ENCODE data around the gene GRM6. TPM values are rescaled to one million over a fixed set of nuclear protein-coding genes. Genes with fewer than 3 reads are reported as not detected.

Gene GRM6
- total RNA-seq, 1 donor from 2014 or later = not detected

DNA sequence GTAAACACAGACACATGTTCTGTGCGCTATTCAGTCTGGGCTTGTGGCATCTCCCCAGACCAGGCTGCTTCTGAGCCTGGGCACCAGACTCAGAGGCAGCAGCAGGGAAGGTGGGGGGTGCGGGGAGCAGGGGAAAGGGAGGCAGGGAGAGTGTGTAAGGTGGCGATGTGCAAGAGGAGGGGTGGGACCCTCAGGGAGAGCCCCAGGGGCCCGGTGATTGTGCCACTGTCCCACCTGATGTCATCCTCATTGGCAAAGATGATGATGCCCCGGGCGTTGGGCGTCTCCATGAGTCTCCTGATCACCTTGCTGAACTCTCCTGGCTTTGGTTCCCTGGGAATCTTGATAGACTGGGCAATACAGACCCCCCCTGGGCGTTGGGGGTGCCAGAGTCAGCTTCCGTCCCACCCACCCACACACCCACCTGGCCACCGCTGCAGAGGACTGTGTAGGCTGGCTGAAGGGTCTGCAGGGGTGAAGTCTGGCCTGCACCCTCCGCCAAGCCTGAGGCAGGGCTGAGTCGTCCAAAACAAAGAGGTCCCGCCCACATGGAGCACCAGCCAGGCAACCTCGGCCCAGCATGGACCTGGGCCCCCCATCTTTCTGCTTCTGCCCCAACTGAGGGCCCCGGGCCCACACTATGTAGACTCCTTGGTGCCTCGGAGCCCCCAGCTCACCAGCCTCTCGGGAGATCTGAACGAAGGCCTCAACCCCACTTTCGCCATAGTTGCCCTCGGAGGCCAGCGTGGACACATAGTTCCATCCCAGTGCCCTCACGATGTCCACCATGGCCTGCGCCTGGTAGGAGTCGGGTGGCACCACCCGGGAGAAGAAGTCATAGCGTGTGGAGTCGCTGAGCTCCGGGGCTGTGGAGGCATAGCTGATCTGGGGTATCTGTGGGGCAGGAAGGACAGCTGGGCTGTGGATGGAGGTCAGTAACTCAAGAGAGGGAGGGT lies 3.7 kb downstream of the GRM6 start:
- H3K36me3 Mint-ChIP-seq (ENCODE audit: low read depth) = peaks cover 2% of the 10 kb centered on the region
- peaks cover 12% of the 10 kb centered on the region for H3K9me3 Mint-ChIP-seq
- intact Hi-C loops (cut with micrococcal nuclease) = no loop called here
- H3K27ac Mint-ChIP-seq = no peak overlapping the region
- peaks cover 11% of the 10 kb centered on the region for H3K27me3 Mint-ChIP-seq
- no peak for DNase-seq
- no peak overlapping the region for H3K4me3 Mint-ChIP-seq
- no peaks in the 10 kb centered on the region for H3K4me1 Mint-ChIP-seq

DNA sequence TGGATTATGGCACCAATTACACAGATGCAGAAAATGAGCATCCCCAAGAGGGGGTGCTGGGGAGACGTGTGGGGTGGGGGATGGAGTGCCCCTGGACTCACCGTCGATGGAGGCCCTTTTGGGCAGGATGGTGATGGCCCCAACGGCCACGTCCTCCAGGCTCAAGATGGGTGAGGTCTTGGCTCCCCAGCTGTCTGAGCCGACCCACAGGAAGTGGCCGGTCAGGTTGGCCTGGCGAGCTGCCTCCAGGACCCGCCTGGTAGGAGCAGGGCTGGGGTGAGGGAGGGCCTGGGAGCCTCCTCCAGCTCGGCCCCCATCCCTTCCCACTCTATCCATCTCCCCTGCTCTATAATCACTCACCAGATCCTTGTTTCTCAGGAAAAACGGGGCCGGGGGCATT lies 4.6 kb downstream of the GRM6 start:
- Mint-ChIP-seq H3K27ac (no peak overlapping the region), H3K4me3 (no peak overlapping the region), H3K4me1 (no peaks in the 10 kb centered on the region), H3K36me3 (ENCODE audit: low read depth) (peaks cover 2% of the 10 kb centered on the region), H3K9me3 (peaks cover 9% of the 10 kb centered on the region), H3K27me3 (peaks cover 10% of the 10 kb centered on the region)
- intact Hi-C loops (cut with micrococcal nuclease) = no loop called here
- DNase-seq = no peak

DNA sequence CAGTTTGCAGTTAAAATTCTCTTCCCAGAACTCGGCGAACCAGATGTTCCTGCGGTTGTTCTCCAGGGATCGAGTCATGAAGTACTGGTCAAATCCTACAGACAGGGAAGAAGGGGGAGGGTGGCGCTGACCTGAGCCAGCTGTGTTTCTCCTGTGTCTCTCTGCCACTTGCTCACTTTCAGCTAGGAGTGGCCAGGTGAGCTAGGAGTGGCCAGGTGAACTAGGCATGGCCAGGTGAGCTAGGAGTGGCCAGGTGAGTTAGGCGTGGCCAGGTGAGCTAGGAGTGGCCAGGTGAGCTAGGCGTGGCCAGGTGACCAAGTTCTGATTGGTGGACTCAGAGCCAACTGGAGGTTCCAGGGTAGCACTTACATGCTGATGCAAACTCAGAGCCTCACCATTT lies 5.8 kb downstream of the GRM6 start:
- no peak for DNase-seq
- Mint-ChIP-seq H3K4me1 (no peaks in the 10 kb centered on the region), H3K27ac (no peak overlapping the region), H3K27me3 (peaks cover 7% of the 10 kb centered on the region), H3K9me3 (peaks cover 7% of the 10 kb centered on the region), H3K4me3 (no peak overlapping the region), H3K36me3 (ENCODE audit: low read depth) (peaks cover 2% of the 10 kb centered on the region)
- intact Hi-C loops (cut with micrococcal nuclease) = no loop called here

DNA sequence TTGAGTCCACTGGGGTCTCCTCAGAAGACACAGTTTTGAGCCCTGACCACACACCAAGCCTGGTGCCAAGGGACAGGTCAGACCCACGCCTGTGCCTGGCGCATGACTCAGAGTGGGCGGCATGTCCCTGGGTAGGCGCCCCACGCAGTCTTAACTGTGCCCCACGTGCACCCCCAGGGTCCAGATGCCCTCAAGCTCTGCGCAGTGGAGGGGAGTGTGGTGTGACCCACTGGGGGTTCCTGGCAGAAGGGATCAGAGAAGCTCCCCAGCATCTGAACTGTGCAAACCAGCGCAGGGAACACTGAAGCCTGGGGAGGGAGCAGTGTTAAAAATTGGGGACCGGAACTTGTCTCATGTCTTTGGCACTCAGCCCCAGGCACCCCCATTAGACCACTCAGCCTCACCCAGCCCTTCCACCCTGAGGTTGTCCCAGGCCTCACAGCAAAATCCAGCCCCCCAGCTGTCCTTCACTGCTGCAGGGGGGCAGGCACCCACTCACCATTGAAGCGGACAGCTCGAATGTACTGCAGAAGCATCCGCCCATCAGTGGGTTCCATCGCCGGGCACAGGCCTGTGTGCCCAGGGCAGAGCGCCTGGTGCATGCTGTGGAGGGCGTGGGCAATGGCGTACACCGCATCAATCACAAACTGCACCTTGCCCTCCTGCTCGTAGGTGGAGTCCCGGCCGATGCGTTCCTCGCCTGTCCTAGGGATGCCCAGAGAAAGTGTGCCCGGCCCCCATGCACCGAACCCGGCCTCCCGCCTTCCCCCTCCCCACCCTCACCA lies 6.5 kb downstream of the GRM6 start:
- Mint-ChIP-seq H3K27me3 (peaks cover 4% of the 10 kb centered on the region), H3K4me3 (no peak overlapping the region), H3K27ac (no peak overlapping the region), H3K36me3 (ENCODE audit: low read depth) (no peaks in the 10 kb centered on the region), H3K9me3 (peaks cover 7% of the 10 kb centered on the region), H3K4me1 (no peaks in the 10 kb centered on the region)
- no peak for DNase-seq
- intact Hi-C loops (cut with micrococcal nuclease) = no loop called here

DNA sequence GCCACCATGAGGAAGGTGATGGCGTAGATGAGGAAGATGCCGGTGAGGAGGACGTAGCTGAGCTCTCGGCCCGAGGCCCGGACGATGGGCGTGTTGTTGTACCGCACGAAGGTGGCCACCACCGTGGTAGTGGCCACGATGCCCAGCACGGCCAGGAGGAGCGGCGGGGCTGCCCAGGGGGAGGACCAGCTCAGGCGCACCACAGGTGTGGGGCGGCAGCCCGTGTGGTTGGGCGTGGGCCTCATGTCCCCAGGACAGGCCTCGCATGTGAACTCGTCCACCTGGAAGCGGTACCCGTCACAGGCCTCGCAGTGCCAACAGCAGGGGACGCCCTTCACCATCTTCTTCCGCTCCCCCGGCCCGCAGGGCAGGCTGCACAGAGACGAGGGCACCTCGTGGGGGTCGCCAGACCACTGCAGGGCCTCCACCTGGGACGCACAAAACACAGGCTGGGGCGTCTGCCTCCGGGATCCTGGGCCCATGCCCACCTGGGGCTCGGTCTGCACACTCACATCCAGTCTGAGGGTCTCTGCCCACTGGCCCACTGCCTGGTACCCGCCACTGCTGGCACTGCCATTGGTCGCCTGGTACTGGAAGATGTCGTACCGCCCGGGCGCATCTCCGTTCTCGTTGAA lies 8.7 kb downstream of the GRM6 start:
- intact Hi-C loops (cut with micrococcal nuclease) = no loop called here
- no peak overlapping the region for H3K27ac Mint-ChIP-seq

DNA sequence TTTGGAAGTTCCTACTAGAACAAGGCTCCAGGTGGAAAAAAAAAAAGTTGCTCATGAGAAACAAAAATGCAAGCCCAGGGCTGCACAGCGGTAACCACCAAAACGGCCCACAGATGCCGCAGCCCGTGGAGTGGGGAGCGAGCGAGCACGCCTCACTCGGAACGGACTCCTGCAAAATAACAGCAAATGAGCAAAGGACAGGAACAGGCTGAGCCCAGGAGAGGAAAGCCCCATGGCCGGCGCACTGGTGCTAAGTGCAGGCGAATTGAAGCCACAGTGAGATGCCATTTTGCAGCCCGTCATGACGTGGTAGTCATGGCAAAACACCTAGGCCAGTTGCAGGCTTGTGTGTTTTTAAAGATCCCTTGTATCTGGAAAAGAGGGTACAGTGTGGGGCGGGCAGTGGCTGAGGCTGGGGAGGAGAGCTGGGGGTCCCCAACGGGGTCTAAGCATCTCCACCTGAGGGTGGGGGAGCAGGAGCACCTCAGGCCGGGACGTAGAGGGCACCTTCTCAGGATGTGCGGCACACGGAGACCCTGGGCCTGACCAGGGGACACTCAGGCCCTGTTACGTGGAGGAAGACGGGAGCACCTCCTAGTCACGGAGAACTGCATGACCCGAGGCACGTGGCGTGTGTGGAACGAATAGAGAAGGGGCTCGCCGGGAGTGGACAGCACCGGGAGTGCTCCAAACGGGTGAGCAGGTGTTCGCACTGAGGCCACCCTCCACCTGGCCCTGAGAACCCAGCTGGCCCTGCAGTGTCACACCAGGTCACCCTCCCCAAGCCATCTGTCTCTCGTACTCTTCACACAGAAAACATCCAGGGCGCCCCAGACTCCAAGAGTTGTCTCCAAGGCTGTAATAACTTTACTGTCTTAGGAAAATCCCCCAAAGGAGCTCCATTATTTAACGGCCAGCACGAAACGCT lies 10.7 kb downstream of the GRM6 start:
- Mint-ChIP-seq H3K27ac (no peak overlapping the region), H3K36me3 (ENCODE audit: low read depth) (no peaks in the 10 kb centered on the region), H3K27me3 (no peaks in the 10 kb centered on the region), H3K4me3 (no peak overlapping the region), H3K9me3 (peaks cover 9% of the 10 kb centered on the region), H3K4me1 (no peaks in the 10 kb centered on the region)
- intact Hi-C loops (cut with micrococcal nuclease) = no loop called here
- no peak for DNase-seq

More for the DNA sequence above, 8.7 kb downstream of the GRM6 start:
- no peak for DNase-seq
- Mint-ChIP-seq H3K4me3 (no peak overlapping the region), H3K36me3 (ENCODE audit: low read depth) (no peaks in the 10 kb centered on the region), H3K27me3 (no peaks in the 10 kb centered on the region), H3K9me3 (peaks cover 7% of the 10 kb centered on the region), H3K4me1 (no peaks in the 10 kb centered on the region)

DNA sequence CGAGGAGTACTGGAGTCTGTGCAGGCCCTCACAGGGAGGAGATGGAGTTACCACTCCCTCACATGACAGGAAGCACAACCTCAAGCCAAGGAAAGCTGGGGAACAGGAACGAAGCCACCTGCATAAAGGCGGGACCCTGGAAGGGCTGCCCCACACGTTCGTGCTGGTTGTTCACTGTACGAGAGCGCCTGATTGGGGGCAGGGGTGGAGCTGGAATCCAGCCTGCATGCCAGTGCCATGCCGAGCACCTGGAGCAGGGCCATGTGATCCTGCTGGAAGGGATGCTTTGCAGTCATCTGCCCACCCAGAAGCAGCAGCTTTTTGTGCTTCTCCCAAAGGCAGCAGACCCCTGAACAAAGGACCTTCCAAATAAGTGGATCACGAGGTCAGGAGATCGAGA lies 11.4 kb downstream of the GRM6 start:
- intact Hi-C loops (cut with micrococcal nuclease) = no loop called here
- Mint-ChIP-seq H3K27me3 (no peaks in the 10 kb centered on the region), H3K27ac (no peak overlapping the region), H3K4me1 (no peaks in the 10 kb centered on the region), H3K4me3 (no peak overlapping the region), H3K36me3 (ENCODE audit: low read depth) (no peaks in the 10 kb centered on the region), H3K9me3 (peaks cover 9% of the 10 kb centered on the region)
- no peak for DNase-seq

DNA sequence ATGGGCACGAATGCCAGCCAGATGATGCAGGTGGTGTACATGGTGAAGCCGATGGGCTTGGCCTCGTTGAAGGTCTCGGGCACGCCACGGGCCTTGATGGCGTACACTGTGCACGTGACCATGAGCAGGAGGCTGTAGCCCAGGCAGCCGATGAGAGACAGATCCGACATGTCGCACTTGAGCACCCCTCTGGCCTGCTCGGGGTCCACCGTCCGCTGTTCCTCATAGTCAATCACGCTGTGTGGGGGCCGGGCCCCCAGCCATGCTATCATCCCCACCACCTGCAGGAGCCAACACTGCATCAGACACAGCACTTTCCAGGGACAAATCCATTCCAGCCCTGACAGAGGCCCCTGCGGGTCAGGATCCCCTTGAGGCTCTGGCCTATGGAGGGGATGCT lies 12.2 kb downstream of the GRM6 start:
- intact Hi-C loops (cut with micrococcal nuclease) = no loop called here
- Mint-ChIP-seq H3K36me3 (ENCODE audit: low read depth) (no peaks in the 10 kb centered on the region), H3K4me1 (no peaks in the 10 kb centered on the region), H3K27me3 (no peaks in the 10 kb centered on the region), H3K4me3 (no peak overlapping the region), H3K9me3 (peaks cover 10% of the 10 kb centered on the region), H3K27ac (no peak overlapping the region)
- no peak for DNase-seq

DNA sequence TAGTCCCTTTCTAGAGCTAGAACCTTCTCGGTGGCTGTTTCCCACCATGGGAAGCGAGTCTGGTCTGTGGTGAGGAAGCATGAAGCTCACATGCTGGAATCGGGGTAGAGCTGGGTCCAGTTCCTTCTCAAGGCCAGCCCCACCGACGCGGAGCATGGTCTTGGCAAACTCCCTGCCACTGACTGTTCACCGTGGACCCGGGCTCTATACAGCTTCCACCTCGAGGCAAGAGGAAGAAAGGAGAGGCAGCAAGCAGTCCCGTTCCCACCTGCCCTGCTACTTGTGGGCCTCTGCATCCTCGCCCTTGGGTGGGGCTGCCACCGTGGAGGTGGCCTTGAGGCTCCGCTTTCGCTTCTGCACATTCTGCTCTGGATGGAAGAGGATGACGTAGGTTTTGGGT lies 13.7 kb downstream of the GRM6 start:
- H3K4me3 Mint-ChIP-seq = no peak overlapping the region
- no peak overlapping the region for H3K27ac Mint-ChIP-seq
- no peaks in the 10 kb centered on the region for H3K27me3 Mint-ChIP-seq
- H3K4me1 Mint-ChIP-seq = no peaks in the 10 kb centered on the region
- peaks cover 19% of the 10 kb centered on the region for H3K9me3 Mint-ChIP-seq
- no peaks in the 10 kb centered on the region for H3K36me3 Mint-ChIP-seq (ENCODE audit: low read depth)
- intact Hi-C loops (cut with micrococcal nuclease) = no loop called here
- no peak for DNase-seq

DNA sequence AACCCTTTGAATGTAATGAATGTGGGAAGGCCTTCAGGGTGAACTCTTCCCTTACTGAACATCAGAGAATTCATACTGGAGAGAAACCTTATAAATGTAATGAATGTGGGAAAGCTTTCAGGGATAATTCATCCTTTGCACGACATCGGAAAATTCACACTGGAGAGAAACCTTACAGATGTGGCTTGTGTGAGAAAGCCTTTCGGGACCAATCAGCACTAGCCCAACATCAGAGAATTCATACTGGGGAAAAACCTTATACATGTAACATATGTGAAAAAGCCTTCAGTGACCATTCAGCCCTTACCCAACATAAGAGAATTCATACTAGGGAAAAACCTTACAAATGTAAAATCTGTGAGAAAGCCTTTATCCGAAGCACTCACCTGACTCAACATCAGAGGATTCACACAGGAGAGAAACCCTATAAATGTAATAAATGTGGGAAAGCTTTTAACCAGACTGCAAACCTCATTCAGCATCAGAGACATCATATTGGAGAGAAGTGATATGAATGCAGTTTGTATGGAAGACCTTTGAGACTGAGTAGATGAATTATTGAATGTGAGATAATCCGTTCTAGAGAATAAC lies 29.6 kb downstream of the GRM6 start:
- H3K27ac Mint-ChIP-seq = no peak overlapping the region
- intact Hi-C loops (cut with micrococcal nuclease) = no loop called here
- H3K4me3 Mint-ChIP-seq = no peak overlapping the region
- H3K27me3 Mint-ChIP-seq = no peaks in the 10 kb centered on the region
- peaks cover 6% of the 10 kb centered on the region for H3K36me3 Mint-ChIP-seq (ENCODE audit: low read depth)
- H3K4me1 Mint-ChIP-seq = no peaks in the 10 kb centered on the region
- H3K9me3 Mint-ChIP-seq = peaks cover 43% of the 10 kb centered on the region
- no peak for DNase-seq

DNA sequence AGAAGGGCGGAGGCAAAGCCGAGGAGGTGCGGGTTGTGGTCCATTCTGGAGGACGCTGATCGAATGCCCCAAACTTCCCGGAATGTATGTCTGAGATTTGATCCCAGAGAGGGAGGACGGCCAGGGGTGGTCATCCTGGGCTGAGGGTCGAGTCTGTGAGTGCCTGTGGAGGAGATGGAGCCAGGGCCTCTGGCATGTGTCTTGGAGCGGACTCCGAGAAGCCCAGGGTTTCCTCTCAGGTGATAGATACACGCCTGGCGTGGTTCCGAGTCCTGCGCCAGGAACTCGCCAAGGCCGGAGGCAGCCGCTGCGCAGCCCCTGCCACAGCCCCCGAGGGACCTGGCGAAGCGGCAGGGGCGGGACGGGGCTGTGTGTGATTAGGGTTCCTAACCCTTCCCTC lies 53.8 kb downstream of the GRM6 start:
- DNase-seq = no peak
- H3K27ac Mint-ChIP-seq = no peak overlapping the region
- H3K4me1 Mint-ChIP-seq = no peaks in the 10 kb centered on the region
- H3K36me3 Mint-ChIP-seq (ENCODE audit: low read depth) = peaks cover 2% of the 10 kb centered on the region
- no peak overlapping the region for H3K4me3 Mint-ChIP-seq
- intact Hi-C loops (cut with micrococcal nuclease) = no loop called here
- H3K27me3 Mint-ChIP-seq = no peaks in the 10 kb centered on the region
- H3K9me3 Mint-ChIP-seq = peaks cover 41% of the 10 kb centered on the region

DNA sequence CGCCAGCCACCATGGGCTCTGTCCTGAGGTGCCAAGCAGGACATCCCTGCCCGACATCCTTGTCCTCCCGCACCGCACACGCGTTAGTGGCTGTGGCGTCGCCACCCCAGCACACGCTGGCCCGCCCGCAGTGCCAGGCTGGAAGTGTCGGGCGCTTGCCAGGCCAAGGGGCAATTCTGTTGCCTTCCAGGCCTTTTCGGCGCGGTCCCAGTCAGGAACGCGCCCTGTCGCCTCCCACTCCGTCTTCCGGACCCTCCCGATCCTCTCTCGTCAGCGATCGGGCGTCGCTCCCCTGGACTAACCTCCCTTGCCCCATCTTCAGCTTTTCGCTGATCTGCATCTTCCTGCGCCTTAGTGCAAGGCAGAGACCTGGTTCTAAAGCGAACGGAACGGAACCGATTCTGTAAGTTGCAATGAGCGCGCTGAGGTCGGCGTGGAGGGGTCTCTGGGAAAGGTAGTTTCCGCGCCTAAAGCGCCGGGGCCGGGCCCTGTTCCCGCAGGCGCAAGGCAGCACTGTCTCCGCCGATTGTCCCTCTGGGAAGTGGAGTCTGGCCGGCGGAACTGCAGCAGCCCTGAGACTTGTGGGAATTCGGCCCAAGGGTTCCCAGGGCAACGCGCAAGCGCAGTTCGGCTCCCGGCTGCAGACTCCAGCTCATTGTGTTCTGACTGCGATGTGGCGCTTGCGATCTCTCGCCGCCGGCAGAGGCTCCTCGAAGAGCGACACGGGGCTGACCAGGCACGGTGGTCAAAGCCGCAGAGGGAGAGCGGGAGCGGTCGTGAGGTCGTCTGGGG lies 54.4 kb downstream of the GRM6 start, which contains the start of gene ZNF454:
ZNF454 (plus strand) TSS at position 630 of the 792 bp plus-strand sequence. CDS start 1,594 bp downstream, outside the sequence.
- H3K4me1 Mint-ChIP-seq = no peaks in the 10 kb centered on the region
- no peak within 1 kb of the TSS for H3K4me3 Mint-ChIP-seq
- H3K27me3 Mint-ChIP-seq = no peaks in the 10 kb centered on the region
- no peak for DNase-seq
- H3K36me3 Mint-ChIP-seq (ENCODE audit: low read depth) = peaks cover 2% of the 10 kb centered on the region
- H3K9me3 Mint-ChIP-seq = peaks cover 46% of the 10 kb centered on the region
- intact Hi-C loops (cut with micrococcal nuclease) = no loop called here
- no peak within 1 kb of the TSS for H3K27ac Mint-ChIP-seq

Data from activated CD4-positive, alpha-beta T cell treated with anti-CD3 and anti-CD28 coated beads, Interleukin-2, amount 10 ng/mL, durations not matched to agents 24 days and 14 days (primary cell).